ENCODE results near the gene GPR107. TPM values are rescaled to one million over a fixed set of nuclear protein-coding genes. Genes with fewer than 3 reads are reported as not detected.
A peak's percentile ranks its signal among the peaks of the same experiment; 100 is the strongest.

The GPR107 gene
- polyA plus RNA-seq, 3 donors: 6.0 to 22.6 (median 6.0) TPM

DNA sequence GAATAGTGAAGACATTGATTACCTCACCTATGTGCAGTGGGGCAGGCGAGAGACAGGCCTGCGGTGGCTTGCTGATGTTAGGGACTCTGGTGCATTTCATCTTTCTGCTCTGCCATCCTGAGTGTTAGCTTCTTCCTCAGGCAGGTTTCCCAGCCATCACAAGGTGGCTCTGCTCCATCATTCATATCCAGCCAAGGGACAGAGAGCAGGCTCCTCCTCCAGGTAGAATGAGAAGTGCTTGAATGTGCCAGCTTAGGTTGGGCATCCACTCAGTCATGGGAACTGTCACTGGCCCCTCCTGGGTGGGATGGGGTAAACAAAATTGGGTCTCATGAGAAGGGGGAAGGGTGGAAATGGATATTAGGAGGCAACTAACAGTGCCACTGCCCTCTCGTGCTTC, 24.8 kb downstream of the GPR107 start:
- peaks cover 57 to 77% of the 10 kb centered on the region in 2 donors for H3K36me3 ChIP-seq (replicated peaks in 1 of 2; ENCODE audit: control insufficient read depth in 1 of 2, insufficient read depth in 2 of 2, low read length in 2 of 2)
- no peak overlapping the region for H3K4me2 ChIP-seq (replicated peaks; ENCODE audit: extremely low read depth, low read length, poor library complexity, severe bottlenecking)
- no peaks in the 10 kb centered on the region for H3K27me3 ChIP-seq (ENCODE audit: control insufficient read depth in 2 of 2, insufficient read depth in 2 of 2, low read length in 2 of 2)
- H2AFZ ChIP-seq (ENCODE audit: insufficient read depth, low read depth, low read length, poor library complexity, severe bottlenecking): no peak overlapping the region
- H3K27ac ChIP-seq (ENCODE audit: low read depth in 1 of 2, low read length in 2 of 2): no peak overlapping the region
- intact Hi-C loops (cut with micrococcal nuclease): no loop called here
- Mint-ChIP-seq H3K4me1 (peaks cover 20% of the 10 kb centered on the region), H3K4me3 (no peak overlapping the region), H3K27ac (peak overlapping the region in 1 of 7 donors; percentile 65), H3K9me3 (no peaks in the 10 kb centered on the region), H3K27me3 (ENCODE audit: low read depth in 3 of 3) (no peaks in the 10 kb centered on the region), H3K36me3 (peaks cover 63 to 70% of the 10 kb centered on the region in 2 donors)
- no peak overlapping the region for H3K4me3 ChIP-seq (replicated peaks in 1 of 3; ENCODE audit: low read depth in 2 of 3, low read length in 3 of 3)
- H3K79me2 ChIP-seq (ENCODE audit: insufficient read depth, low read length): peaks cover 25% of the 10 kb centered on the region
- H3K9me3 ChIP-seq (replicated peaks in 1 of 2; ENCODE audit: control insufficient read depth in 1 of 2, insufficient read depth in 1 of 2, low read length in 2 of 2): no peaks in the 10 kb centered on the region
- DNase-seq: no peak
- H3K9ac ChIP-seq (ENCODE audit: insufficient read depth, low read length, poor library complexity, severe bottlenecking): no peak overlapping the region
- peaks cover 15 to 23% of the 10 kb centered on the region in 2 donors for H3K4me1 ChIP-seq (ENCODE audit: control insufficient read depth in 1 of 2, insufficient read depth in 2 of 2, low read length in 2 of 2)
- peaks cover 5% of the 10 kb centered on the region for H4K20me1 ChIP-seq (ENCODE audit: insufficient read depth, low read length)
- WGBS (ENCODE audit: insufficient coverage): 100% methylated on average over 3 of the region's 3 CpGs
- TF ChIP-seq, protein P1, sequence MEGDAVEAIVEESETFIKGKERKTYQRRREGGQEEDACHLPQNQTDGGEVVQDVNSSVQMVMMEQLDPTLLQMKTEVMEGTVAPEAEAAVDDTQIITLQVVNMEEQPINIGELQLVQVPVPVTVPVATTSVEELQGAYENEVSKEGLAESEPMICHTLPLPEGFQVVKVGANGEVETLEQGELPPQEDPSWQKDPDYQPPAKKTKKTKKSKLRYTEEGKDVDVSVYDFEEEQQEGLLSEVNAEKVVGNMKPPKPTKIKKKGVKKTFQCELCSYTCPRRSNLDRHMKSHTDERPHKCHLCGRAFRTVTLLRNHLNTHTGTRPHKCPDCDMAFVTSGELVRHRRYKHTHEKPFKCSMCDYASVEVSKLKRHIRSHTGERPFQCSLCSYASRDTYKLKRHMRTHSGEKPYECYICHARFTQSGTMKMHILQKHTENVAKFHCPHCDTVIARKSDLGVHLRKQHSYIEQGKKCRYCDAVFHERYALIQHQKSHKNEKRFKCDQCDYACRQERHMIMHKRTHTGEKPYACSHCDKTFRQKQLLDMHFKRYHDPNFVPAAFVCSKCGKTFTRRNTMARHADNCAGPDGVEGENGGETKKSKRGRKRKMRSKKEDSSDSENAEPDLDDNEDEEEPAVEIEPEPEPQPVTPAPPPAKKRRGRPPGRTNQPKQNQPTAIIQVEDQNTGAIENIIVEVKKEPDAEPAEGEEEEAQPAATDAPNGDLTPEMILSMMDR (IDR thresholded peaks at IDR 0.05): no peak

DNA sequence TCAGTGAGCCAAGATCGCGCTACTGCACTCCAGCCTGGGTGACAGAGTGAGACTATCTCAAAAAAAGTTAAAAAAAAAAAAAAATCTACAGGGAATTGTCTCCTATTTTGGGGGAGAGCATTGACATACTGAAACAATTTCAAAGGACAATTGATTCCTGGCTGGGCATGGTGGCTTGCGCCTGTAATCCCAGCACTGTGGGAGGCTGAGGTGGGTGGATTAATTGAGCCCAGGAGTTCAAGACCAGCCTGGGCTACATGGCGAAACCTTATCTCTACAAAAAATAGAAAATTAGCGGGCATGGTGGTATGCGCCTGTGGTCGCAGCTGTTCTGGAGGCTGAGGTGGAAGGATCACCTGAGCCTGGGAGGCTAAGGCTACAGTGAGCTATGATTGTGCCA, 30.6 kb downstream of the GPR107 start:
- intact Hi-C loops (cut with micrococcal nuclease): no loop called here
- H3K79me2 ChIP-seq (ENCODE audit: insufficient read depth, low read length): no peaks in the 10 kb centered on the region
- Mint-ChIP-seq H3K9me3 (peaks cover 0 to 2% (median 0%) of the 10 kb centered on the region in 7 donors), H3K4me3 (no peak overlapping the region), H3K36me3 (peaks cover 76 to 89% of the 10 kb centered on the region in 2 donors), H3K27me3 (ENCODE audit: low read depth in 3 of 3) (no peaks in the 10 kb centered on the region), H3K4me1 (no peaks in the 10 kb centered on the region), H3K27ac (peak overlapping the region in 1 of 7 donors; percentile 35)
- WGBS (ENCODE audit: insufficient coverage): 100% methylated on average over 2 of the region's 7 CpGs
- H3K27ac ChIP-seq (ENCODE audit: low read depth in 1 of 2, low read length in 2 of 2): no peak overlapping the region
- TF ChIP-seq, protein P1 (IDR thresholded peaks at IDR 0.05): no peak
- peaks cover 66 to 95% of the 10 kb centered on the region in 2 donors for H3K36me3 ChIP-seq (replicated peaks in 1 of 2; ENCODE audit: control insufficient read depth in 1 of 2, insufficient read depth in 2 of 2, low read length in 2 of 2)
- H3K9ac ChIP-seq (ENCODE audit: insufficient read depth, low read length, poor library complexity, severe bottlenecking): no peak overlapping the region
- no peaks in the 10 kb centered on the region for H3K4me1 ChIP-seq (ENCODE audit: control insufficient read depth in 1 of 2, insufficient read depth in 2 of 2, low read length in 2 of 2)
- DNase-seq: no peak
- H4K20me1 ChIP-seq (ENCODE audit: insufficient read depth, low read length): no peaks in the 10 kb centered on the region
- H3K4me3 ChIP-seq (replicated peaks in 1 of 3; ENCODE audit: low read depth in 2 of 3, low read length in 3 of 3): no peak overlapping the region
- H3K27me3 ChIP-seq (ENCODE audit: control insufficient read depth in 2 of 2, insufficient read depth in 2 of 2, low read length in 2 of 2): no peaks in the 10 kb centered on the region
- H3K9me3 ChIP-seq (replicated peaks in 1 of 2; ENCODE audit: control insufficient read depth in 1 of 2, insufficient read depth in 1 of 2, low read length in 2 of 2): no peaks in the 10 kb centered on the region
- H2AFZ ChIP-seq (ENCODE audit: insufficient read depth, low read depth, low read length, poor library complexity, severe bottlenecking): no peak overlapping the region
- no peak overlapping the region for H3K4me2 ChIP-seq (replicated peaks; ENCODE audit: extremely low read depth, low read length, poor library complexity, severe bottlenecking)
